ENCODE measurements around the gene ATP9B. TPM values are rescaled to one million over a fixed set of nuclear protein-coding genes. Genes with fewer than 3 reads are reported as not detected.

ATP9B gene
- total RNA-seq, 1 donor from 2014 or later, result 49.2 TPM

- TF ChIP-seq CTCF (IDR thresholded peaks at IDR 0.05), result no peak
- Mint-ChIP-seq H3K27me3 (no peaks in the 10 kb centered on the region), H3K27ac (no peak overlapping the region), H3K4me1 (peaks cover 3% of the 10 kb centered on the region), H3K9me3 (no peaks in the 10 kb centered on the region), H3K4me3 (no peak overlapping the region), H3K36me3 (ENCODE audit: low read depth) (peaks cover 63% of the 10 kb centered on the region)
- DNase-seq (no peak), ATAC-seq (ENCODE audit: low read depth) (no peak)
- intact Hi-C loops (cut with micrococcal nuclease), result no loop called here
- POLR2A ChIA-PET, result no interaction called here
- CTCF ChIA-PET, result no interaction called here
Measured at GRCh38 chr18:79136742-79137141, 67.5 kb downstream of the ATP9B start.

- Mint-ChIP-seq H3K27ac (no peak overlapping the region), H3K9me3 (no peaks in the 10 kb centered on the region), H3K36me3 (ENCODE audit: low read depth) (peaks cover 46% of the 10 kb centered on the region), H3K27me3 (no peaks in the 10 kb centered on the region), H3K4me1 (peaks cover 3% of the 10 kb centered on the region), H3K4me3 (no peak overlapping the region)
- ChIA-PET POLR2A (no interaction called here), CTCF (no interaction called here)
- ATAC-seq (ENCODE audit: low read depth) (no peak), DNase-seq (no peak)
- no peak for TF ChIP-seq CTCF (IDR thresholded peaks at IDR 0.05)
- intact Hi-C loops (cut with micrococcal nuclease), result no loop called here
Measured at GRCh38 chr18:79139206-79139605, 70.0 kb downstream of the ATP9B start.

GRCh38 chr18:79147014-79147413 is 77.8 kb downstream of the ATP9B start:
- TF ChIP-seq CTCF (IDR thresholded peaks at IDR 0.05), result no peak
- no peaks in the 10 kb centered on the region for H3K9me3 Mint-ChIP-seq
- POLR2A ChIA-PET, result interaction anchor here (0.6 kb wide), 1 partner anchor 123 kb away, joined by 3 read pairs; no protein-coding TSS in a partner anchor
- CTCF ChIA-PET, result no interaction called here
- no peak overlapping the region for H3K27ac Mint-ChIP-seq
- peaks cover 29% of the 10 kb centered on the region for H3K36me3 Mint-ChIP-seq (ENCODE audit: low read depth)
- intact Hi-C loops (cut with micrococcal nuclease), result no loop called here
- no peaks in the 10 kb centered on the region for H3K27me3 Mint-ChIP-seq
- DNase-seq (no peak), ATAC-seq (ENCODE audit: low read depth) (no peak)
- no peaks in the 10 kb centered on the region for H3K4me1 Mint-ChIP-seq
- H3K4me3 Mint-ChIP-seq, result no peak overlapping the region

- POLR2A ChIA-PET, result no interaction called here
- DNase-seq (no peak), ATAC-seq (ENCODE audit: low read depth) (no peak)
- no peak for TF ChIP-seq CTCF (IDR thresholded peaks at IDR 0.05)
- Mint-ChIP-seq H3K4me1 (peaks cover under 1% of the 10 kb centered on the region), H3K4me3 (no peak overlapping the region), H3K27ac (no peak overlapping the region), H3K36me3 (ENCODE audit: low read depth) (peaks cover 26% of the 10 kb centered on the region), H3K27me3 (no peaks in the 10 kb centered on the region), H3K9me3 (no peaks in the 10 kb centered on the region)
- CTCF ChIA-PET, result no interaction called here
- intact Hi-C loops (cut with micrococcal nuclease), result no loop called here
Measured at GRCh38 chr18:79151191-79151590, 82.0 kb downstream of the ATP9B start.

- ChIA-PET CTCF (no interaction called here), POLR2A (no interaction called here)
- intact Hi-C loops (cut with micrococcal nuclease), result no loop called here
- H3K4me3 Mint-ChIP-seq, result no peak overlapping the region
- peaks cover 8% of the 10 kb centered on the region for H3K4me1 Mint-ChIP-seq
- H3K27ac Mint-ChIP-seq, result peak overlapping the region; percentile 38
- DNase-seq (no peak), ATAC-seq (ENCODE audit: low read depth) (no peak)
- peaks cover 44% of the 10 kb centered on the region for H3K36me3 Mint-ChIP-seq (ENCODE audit: low read depth)
- H3K27me3 Mint-ChIP-seq, result no peaks in the 10 kb centered on the region
- no peak for TF ChIP-seq CTCF (IDR thresholded peaks at IDR 0.05)
- no peaks in the 10 kb centered on the region for H3K9me3 Mint-ChIP-seq
Measured at GRCh38 chr18:79156327-79156726, 87.1 kb downstream of the ATP9B start.
